NCI-H1105 (cell line): ENCODE measurements around the gene NACC1.

ENCODE experiments used
- DNase-seq: peaks from one replicate; lab custom pipeline; 2025; lab: John Stamatoyannopoulos, UW

Gene NACC1

DNA sequence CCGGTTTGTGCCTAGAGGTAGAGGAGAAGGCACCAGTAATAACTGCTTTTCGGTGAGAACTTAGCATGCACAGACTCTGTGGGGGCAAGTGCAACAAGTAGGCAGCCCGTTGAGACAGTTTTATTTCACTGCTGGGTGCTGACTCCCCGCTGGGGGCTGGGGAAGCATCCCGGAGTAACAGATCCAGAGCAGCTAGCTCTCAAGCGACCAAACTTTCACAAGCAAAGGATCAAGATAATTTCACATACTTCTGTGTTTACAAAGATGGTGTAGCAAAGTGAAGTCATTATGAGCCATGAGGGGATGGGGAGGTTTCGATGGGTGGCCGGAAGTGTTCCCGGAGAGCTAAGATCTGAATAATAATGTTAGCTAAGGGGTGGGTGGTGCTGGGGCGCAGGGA, 2.8 kb downstream of the NACC1 start:
- no peak for DNase-seq

DNA sequence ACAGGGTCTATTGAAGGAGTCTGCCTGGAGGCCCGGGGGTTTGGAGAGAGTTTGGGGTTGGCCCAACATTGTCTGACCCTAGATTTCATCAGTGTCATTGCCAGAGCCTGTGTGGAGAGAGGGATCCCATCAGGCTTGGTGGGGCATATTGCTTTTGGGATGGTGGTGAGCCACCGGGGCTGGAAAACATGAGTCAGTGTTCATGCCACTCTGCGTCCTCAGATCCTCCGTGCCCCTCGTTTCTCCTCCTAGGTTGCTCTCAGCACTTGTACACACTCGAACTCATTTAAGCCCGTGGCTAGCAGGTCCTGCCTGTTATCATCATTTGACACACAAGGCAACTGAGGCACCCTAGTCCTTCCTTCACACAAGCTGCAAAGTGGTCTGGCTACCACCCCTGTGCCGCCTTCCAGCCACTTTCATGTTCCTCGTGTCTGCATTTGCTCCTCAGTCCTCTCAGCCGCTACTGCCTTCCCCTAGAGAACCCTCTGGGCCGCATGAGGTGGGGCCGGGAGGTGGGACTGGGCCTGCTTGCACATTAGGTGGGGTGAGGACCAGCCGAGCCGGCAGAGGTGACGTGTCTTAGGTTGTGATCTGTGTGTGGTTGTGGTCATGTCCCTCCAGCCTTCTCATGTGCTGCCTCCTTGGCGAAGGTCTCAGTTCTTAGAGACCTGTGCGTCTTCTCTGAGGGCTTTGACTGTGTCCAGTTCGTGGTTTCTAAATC, 3.6 kb downstream of the NACC1 start:
- no peak for DNase-seq

DNA sequence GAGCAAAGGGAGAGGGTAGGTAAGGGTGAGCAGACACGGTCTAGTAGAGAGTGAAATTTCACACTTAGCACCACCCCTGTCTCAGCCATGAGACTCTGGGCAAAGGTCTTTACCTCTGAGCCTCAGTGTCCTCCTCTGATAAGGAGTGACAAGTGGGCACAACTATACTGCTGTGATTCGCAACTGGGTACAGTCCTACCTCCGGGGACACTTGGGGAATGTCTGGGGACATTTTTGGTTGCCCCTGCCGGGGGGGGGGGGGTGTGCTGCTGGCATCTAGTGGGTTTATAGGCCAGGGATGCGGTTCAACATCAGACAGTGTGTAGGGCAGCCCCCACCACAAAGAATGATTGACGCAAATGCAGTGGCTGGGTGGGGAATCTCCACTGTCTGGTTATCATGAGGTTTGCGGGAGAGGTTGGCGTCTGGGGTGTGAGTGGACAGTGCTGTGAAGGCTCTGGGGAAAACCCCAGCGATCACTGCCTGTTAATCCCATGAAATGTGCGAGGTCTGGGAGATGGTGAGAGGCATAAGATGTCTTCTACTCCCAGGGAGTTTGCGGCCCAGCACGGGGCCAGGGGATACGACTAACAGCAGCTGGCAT, 4.3 kb downstream of the NACC1 start:
- no peak for DNase-seq

DNA sequence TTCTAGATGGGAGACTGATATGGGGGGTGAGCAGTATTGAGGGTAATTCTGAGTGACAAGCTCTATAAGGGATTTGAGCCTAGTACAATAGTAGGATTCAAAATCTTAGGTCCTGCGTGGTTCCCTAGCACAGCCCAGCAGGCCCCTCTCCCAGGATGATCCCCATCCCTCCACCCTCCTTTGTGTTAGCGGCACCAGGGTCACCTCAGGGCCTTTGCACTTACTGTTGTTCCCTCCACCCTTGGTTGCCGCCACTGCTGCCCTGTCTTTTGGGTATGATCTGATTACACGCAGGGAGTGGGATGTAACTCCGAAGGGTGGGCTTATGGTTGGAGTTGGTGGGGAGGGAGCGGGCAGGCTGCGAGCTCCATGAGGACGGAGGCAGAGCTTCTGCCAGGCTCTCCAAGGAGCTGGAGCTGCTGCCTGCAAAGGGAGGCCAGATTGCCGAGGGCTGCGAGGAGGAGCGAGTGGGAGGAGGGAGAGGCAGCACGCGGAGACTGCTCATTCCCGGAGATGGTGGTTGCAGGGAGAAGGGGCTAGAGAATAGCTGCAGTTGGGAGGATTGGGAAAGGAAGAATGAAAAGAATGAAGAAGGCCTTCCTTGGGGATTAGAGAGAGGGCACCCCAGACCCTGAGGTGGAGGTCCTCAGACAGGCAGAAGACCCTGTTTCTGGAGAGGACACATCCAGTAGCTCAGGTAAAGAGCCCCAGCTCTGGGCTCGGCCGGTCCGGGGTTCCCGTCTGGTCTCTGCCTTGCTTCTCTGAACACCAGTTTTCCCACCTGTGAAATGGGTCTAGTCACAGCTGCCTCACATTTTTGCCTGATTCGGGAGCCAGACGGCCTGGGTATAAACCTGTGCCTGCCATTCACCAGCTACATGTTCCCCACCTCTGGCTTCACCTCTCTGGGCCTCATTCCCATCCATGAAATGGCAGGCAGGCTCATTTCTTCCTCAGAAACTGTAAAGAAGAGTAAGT, 5.2 kb downstream of the NACC1 start:
- DNase-seq, result no peak

DNA sequence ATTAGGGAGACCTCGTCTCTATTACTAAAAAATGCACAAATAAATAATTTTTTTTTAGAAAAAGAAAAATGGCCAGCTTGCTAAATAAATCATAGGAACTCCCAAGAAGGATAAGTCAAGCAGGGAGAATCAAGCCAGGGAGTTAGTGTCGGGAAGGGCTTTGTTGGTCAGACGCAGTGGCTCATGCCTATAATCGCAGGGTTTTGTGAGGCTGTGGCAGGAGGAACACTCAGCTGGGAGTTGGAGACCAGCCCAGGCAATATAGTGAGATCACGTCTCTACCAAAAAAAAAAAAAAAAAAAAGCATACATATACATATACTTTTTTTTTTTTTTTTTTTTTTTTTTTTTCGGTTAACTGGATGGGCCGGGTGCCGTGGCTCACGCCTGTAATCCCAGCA, 9.0 kb downstream of the NACC1 start:
- DNase-seq, result no peak

DNA sequence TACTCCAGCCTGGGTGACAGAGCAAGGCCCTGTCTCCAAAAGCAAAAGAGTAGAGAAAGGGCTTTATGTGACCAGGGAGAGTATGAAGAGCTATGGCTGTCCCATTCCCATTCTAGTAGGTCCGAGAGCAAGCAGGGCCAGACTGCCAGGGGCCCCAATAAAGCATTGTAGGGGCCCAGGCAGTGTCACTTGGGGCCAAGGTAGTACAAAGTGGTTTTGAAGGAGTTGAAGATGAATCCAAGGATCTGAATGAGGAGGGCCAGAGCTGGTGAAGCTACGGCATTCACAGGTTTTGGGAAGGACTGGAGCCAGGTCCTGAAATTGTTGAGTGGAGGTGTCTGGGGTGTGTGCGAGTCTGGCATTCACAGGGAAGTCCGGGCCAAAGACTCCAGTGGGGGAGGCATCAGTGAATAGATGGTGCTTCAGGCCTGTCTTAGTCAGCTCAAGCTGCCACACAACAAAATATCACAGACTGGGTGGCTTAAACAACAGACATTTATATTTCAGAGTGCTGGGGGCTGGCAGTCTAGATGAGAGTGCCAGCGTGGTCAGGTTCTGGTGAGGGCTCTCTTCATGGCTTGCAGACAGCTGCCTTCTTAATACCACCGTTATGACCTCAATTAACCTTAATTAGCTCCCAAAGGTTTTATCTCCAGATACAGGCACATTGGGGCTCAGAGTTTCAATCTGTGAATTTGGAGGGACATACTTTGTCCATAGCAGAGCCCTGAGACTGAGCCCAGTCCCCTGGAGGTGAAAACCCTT, 9.9 kb downstream of the NACC1 start:
- DNase-seq, result no peak

DNA sequence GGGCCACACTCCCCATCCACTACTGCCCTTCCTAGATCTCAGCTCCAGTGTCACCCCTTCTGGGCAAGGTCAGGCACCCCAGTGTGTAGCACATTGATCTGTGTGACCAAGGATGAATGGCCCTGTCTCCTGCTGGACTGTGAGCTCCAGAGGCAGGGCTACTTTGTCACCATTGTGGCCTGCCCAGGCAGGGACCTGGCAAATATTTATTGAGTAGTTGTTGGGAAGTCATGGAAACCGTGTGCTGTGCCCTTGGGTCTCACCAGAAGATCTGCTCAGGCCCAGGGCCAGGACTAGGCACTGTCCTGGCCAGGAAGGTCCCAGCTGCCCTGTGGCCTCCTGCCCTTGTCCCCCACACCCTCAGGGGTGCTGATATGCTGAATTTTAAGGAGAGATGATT, 10.5 kb downstream of the NACC1 start:
- DNase-seq, result no peak

DNA sequence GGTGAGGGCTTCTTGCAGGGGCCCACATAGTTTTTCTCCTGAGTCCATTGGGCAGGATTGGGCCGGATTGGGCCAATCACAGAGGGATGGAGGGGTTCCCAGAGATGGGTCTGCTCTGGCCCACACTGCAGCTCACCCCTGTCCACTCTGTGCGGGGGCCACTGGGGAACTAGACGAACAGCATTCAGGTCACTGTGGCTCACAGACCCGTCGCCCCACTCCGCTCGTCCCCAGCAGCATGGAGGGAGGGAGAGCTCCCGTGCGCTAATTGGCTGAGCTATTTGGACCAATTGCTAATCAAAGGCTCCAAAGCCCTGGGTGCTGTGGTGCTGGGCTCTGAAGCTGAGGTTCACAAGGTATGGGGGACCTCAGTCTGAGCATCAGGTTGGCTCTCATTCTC, 11.3 kb downstream of the NACC1 start:
- DNase-seq, result no peak

DNA sequence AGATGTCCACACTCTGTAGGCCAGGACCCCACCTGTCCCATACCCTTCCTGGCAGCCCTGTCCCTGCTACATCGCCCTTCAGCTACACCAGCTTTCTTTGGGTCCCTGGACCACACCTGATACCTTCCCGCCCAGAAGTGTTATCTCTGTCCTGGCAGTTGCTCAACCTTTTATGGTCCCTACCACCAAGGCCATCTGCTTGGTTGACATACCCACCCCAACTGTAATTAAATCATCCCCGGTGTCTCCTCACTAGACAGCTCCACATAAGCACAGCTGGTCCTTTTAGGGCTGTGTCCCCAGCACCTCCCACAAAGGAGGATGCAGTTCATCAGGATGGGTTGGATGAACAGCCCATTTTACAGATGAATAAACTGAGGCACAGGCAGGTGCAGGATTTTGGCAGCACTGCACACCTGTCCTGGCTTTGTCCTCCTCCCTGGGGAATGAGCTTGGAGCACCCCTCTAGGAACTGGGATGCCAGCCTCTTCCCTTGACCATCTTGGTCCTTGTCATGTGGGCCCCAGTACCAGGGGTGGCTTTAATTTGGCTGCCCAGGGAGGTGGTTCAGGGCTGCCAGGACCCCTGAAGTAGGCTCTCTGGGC, 12.9 kb downstream of the NACC1 start:
- no peak for DNase-seq

DNA sequence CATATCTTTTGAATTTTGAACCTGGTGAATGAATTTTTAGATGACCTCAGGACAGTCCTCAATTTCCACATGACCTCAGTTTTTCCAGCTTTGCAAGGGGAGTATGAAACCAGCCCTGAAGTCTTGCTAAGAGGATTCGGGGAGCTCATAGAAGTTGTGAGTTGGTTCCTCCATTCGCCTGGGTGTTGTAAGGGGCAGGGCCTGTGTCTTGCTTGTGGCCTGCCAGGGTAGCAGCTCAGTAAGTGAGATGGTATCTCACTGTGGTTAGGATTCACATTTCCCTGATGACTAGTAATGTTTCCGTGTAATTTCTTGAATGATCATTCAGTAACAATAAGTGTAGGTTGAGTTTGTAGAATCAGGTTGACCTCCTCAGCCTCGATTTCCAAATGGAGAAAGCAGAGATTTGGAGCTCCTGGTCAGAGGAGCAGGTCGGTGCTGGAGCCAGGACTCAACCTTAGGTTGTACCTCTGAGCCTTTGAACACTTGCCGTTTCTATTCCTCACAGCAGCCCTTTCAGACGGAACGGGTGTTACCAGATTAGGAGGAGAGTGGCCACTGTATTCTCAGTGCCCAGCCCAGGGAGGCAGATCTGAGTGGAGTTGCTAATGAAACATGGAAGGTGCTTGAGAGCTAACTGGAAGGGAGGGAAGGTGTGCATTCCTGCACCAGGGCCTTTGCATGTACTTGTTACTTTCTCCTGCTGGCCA, 14.6 kb downstream of the NACC1 start:
- DNase-seq, result no peak

DNA sequence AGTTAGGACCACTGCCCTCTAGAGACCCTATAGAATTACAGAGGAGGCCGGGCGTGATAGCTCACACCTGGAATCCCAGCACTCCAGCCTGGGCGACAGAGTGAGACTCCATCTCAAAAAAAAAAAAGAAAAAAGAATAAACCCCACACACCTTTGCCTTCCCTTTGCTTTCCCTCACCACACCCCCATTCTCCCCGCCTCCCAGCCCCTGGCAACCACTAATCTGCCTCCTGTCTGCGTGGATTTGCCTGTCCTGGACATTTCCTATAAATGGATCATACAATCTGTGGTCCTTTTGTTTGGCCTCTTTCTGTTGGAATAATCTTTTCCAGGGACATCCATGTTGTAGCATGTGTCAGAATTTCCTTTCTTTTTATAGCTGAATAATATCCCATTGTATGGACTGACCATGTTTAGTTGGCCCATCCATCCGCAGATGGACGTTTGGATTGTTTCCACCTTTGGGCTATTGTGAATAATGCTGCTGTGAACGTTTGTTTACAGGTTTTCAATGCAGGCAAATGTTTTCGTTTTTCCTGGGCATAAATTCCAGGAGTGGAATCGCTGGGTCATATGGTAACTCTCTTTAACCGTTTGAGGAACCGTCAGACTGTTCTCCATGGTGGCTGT, 15.3 kb downstream of the NACC1 start:
- DNase-seq, result no peak

DNA sequence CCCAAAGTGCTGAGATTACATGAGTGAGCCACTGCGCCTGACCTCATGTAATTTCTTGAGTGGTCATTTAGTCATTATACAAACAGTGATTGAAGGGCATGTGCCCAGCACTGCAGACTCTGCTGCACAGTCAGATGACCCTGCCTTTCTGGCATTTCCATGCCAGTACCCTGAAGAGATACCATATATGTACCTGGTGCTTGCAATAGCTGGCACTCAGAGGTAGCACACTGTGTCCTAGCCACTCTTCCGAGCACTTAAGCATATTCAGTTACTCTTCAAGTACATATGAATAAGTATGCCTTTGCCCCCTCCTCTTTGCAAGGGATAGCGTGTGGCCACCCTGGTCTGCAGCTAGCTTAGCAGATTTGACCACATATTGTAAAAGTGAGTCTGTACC, 16.6 kb downstream of the NACC1 start:
- DNase-seq, result no peak

DNA sequence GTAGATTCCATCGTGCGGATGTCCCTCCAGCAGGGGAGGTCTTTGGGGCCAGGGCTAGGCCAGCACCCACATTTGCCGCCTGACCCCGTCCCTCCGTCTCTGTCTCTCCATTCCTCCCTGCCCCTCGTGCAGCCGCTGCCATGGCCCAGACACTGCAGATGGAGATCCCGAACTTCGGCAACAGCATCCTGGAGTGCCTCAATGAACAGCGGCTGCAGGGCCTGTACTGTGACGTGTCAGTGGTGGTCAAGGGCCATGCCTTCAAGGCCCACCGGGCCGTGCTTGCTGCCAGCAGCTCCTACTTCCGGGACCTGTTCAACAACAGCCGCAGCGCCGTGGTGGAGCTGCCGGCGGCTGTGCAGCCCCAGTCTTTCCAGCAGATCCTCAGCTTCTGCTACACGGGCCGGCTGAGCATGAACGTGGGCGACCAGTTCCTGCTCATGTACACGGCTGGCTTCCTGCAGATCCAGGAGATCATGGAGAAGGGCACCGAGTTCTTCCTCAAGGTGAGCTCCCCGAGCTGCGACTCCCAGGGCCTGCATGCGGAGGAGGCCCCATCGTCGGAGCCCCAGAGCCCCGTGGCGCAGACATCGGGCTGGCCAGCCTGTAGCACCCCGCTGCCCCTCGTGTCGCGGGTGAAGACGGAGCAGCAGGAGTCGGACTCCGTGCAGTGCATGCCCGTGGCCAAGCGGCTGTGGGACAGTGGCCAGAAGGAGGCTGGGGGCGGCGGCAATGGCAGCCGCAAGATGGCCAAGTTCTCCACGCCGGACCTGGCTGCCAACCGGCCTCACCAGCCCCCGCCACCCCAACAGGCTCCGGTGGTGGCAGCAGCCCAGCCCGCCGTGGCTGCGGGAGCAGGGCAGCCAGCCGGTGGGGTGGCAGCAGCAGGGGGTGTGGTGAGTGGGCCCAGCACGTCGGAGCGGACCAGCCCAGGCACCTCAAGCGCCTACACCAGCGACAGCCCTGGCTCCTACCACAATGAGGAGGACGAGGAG, 17.3 kb downstream of the NACC1 start:
- no peak for DNase-seq

DNA sequence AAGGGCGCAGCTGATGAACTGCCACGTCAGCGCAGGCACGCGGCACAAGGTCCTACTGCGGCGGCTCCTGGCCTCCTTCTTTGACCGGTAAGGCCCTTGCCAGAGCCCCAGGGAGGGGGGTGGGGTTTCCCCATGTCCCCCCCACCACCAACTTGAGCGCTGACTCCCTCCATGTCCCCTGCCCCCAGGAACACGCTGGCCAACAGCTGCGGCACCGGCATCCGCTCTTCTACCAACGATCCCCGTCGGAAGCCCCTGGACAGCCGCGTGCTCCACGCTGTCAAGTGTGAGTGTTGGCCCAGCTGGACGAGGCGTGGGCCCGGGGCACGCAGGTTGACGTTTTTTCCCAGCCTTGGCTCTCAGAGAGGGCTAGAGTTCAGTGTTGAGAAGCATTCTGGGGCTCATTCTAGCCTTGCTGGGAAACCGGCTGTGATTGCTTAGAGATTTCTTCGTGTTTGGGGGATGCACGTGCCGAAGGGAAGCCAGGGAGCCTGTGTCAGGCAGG, 19.3 kb downstream of the NACC1 start:
- no peak for DNase-seq

DNA sequence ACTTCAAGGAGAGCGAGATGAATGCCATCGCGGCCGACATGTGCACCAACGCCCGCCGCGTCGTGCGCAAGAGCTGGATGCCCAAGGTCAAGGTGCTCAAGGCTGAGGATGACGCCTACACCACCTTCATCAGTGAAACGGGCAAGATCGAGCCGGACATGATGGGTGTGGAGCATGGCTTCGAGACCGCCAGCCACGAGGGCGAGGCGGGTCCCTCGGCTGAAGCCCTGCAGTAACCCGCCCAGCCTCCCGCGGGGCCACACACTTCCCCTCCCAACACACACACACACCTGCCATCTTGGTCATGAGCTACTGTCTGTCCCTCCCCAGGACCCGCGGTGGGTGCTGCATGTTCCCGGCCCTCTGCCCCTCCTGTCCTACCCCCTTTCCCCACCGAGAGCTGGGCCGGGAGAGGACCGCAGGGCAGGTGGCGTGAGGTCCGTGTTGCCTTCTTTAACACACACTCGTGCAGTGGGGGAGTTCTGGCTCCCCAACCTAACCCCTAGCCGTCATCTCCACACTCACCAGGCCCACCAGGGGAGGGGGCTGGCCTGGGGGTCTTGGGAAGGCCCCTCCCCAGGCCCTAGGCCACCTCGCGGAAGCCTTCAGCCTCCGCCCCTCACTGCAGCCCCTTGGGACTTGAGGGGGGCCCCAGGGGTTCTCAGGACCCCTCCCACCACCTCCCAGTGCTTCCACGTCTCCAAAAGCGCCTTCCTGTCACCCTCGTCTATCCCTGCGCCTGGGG, 20.3 kb downstream of the NACC1 start:
- DNase-seq, result no peak

DNA sequence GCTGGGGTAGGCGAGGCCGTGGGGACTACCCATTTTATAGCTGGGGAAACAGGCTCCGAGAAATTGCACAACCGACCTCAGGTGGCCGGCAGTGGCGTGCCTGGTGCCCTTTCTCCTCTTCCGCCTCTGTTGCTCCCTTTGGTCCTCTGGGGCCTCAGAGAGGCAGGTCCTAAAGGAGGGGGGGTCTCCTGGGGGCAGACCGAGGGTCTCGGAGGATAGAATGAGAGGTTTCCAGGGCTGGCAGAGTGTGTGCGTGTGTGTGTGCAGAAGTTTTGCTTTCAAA, 20.8 kb downstream of the NACC1 start:
- DNase-seq, result no peak

DNA sequence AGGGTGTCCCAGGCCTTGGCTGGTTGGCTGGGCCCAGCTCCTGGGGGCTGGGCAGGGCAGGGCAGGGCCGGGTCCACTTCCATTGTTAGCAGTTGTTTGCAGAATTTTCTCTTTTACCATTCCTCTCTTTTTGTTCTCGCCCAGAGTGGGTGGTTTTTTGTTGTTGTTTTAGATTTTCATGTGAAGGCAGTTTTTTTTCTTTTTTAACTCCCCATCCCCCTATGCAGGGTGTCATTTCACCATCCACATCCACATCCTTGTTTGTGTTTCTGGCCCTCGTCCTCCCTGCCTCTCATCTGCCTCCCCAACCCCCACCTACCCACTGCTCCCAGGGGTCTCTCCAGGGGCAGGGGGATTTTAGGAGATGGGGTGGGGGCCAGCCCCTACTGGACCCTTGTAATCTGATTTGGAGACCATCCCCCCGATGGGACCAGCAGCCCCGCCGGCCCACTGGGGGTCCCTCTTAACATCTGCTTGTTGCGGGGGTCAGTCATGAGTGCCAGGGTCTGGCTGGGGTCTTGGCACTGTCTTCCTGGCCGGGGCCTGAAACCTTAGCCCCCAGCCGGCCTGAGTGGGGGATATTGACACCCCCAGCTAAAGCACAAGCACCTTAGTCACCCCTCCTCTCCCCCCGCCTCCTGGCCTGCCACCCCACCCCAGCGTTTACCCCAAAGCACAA, 21.7 kb downstream of the NACC1 start:
- DNase-seq, result no peak
